DND-41 (cell line): ENCODE measurements around the gene UGT8.

Experiments used
- EZH2 ChIP-seq: IDR thresholded peaks from 3 replicates; pipeline ENCODE4 v1.6.1; 2012; ENCODE audit warnings: borderline replicate concordance, low read depth, mild to moderate bottlenecking, moderate library complexity, low read length, inconsistent platforms; ENCODE audit not compliant: severe bottlenecking
- TF ChIP-seq, protein P1 (sequence below): IDR thresholded peaks from 2 replicates; pipeline ENCODE4 v1.5.1; 2012; ENCODE audit warnings: borderline replicate concordance, low read length, moderate library complexity, mild to moderate bottlenecking; ENCODE audit not compliant: poor library complexity, severe bottlenecking; ENCODE audit errors: extremely low read depth

GRCh38 chr4:114663083-114663482 lies 64.5 kb downstream of the UGT8 start:
- TF ChIP-seq, protein P1, sequence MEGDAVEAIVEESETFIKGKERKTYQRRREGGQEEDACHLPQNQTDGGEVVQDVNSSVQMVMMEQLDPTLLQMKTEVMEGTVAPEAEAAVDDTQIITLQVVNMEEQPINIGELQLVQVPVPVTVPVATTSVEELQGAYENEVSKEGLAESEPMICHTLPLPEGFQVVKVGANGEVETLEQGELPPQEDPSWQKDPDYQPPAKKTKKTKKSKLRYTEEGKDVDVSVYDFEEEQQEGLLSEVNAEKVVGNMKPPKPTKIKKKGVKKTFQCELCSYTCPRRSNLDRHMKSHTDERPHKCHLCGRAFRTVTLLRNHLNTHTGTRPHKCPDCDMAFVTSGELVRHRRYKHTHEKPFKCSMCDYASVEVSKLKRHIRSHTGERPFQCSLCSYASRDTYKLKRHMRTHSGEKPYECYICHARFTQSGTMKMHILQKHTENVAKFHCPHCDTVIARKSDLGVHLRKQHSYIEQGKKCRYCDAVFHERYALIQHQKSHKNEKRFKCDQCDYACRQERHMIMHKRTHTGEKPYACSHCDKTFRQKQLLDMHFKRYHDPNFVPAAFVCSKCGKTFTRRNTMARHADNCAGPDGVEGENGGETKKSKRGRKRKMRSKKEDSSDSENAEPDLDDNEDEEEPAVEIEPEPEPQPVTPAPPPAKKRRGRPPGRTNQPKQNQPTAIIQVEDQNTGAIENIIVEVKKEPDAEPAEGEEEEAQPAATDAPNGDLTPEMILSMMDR: no peak
- TF ChIP-seq EZH2: no peak
